Neural progenitor cell (in vitro differentiated cells): ENCODE data around the gene CACFD1. TPM values are rescaled to one million over a fixed set of nuclear protein-coding genes. Genes with fewer than 3 reads are reported as not detected.
"Not testable (repeated sequence)": the region's sequence is repeated elsewhere in the genome, so short reads cannot be mapped to it uniquely, and the experiment has no call there.

ENCODE experiments used
- DNase-seq: peaks from one replicate; pipeline ENCODE4 v3.0.0-alpha.2; 2016; ENCODE audit warnings: low spot score
- H2AFZ ChIP-seq: fragments of 200-600 bp; sonication (generic); replicated peaks from 2 replicates; pipeline ENCODE4 v1.6.1; 2016; ENCODE audit warnings: antibody characterized with exemption
- H3F3A ChIP-seq: fragments of 200-600 bp; sonication (generic); 2 replicates; pipeline ENCODE4 v1.6.1; 2016; ENCODE audit warnings: antibody characterized with exemption, low read depth
- H3K27ac ChIP-seq: fragments of 200-600 bp; sonication (generic); 2 replicates; pipeline ENCODE4 v1.5.1; 2016; ENCODE audit warnings: mild to moderate bottlenecking
- H3K27me3 ChIP-seq: fragments of 200-600 bp; sonication (generic); 2 replicates; pipeline ENCODE4 v1.6.1; 2016; ENCODE audit warnings: mild to moderate bottlenecking, moderate library complexity
- H3K36me3 ChIP-seq: fragments of 200-600 bp; sonication (generic); 2 replicates; pipeline ENCODE4 v1.5.1; 2016
- H3K4me1 ChIP-seq: fragments of 200-600 bp; sonication (generic); 2 replicates; pipeline ENCODE4 v1.6.1; 2016; ENCODE audit warnings: mixed run types
- H3K4me2 ChIP-seq: fragments of 200-600 bp; sonication (generic); 2 replicates; pipeline ENCODE4 v1.6.1; 2016
- H3K4me3 ChIP-seq: fragments of 200-600 bp; sonication (generic); 2 replicates; pipeline ENCODE4 v1.5.1; 2016
- H3K79me2 ChIP-seq: fragments of 200-600 bp; sonication (generic); 2 replicates; pipeline ENCODE4 v1.6.1; 2016; ENCODE audit warnings: low read depth
- H3K9ac ChIP-seq: fragments of 200-600 bp; sonication (generic); 2 replicates; pipeline ENCODE4 v1.6.1; 2016
- H3K9me3 ChIP-seq: fragments of 200-600 bp; sonication (generic); 2 replicates; pipeline ENCODE4 v1.5.1; 2016; ENCODE audit warnings: low read depth
- H4K20me1 ChIP-seq: fragments of 200-600 bp; sonication (generic); 2 replicates; pipeline ENCODE4 v1.6.1; 2016; ENCODE audit warnings: low read depth
- H3K27ac Mint-ChIP-seq: 3 replicates; pipeline ENCODE4 v1.8.0; 2021; ENCODE audit warnings: mixed read lengths
- H3K27me3 Mint-ChIP-seq: 2 replicates; pipeline ENCODE4 v1.8.0; 2022; ENCODE audit warnings: low read depth, mild to moderate bottlenecking, inconsistent platforms, moderate library complexity, mixed read lengths; ENCODE audit not compliant: insufficient read depth
- H3K36me3 Mint-ChIP-seq: 3 replicates; pipeline ENCODE4 v1.8.0; 2021; ENCODE audit warnings: mixed read lengths
- H3K4me1 Mint-ChIP-seq: 3 replicates; pipeline ENCODE4 v1.8.0; 2021; ENCODE audit warnings: mixed read lengths
- H3K4me3 Mint-ChIP-seq: 3 replicates; pipeline ENCODE4 v1.8.0; 2021; ENCODE audit warnings: mild to moderate bottlenecking, moderate library complexity, mixed read lengths
- H3K9me3 Mint-ChIP-seq: 3 replicates; pipeline ENCODE4 v1.8.0; 2020; ENCODE audit warnings: mixed read lengths
- EZH2 ChIP-seq: fragments of 200-600 bp; sonication (generic); IDR thresholded peaks from 2 replicates; pipeline ENCODE4 v1.6.1; 2017; ENCODE audit warnings: antibody characterized with exemption, mild to moderate bottlenecking, moderate library complexity
- EZH2phosphoT487 ChIP-seq: fragments of 200-600 bp; sonication (generic); IDR thresholded peaks from 2 replicates; pipeline ENCODE4 v1.6.1; 2017; ENCODE audit warnings: antibody characterized with exemption
- total RNA-seq: library from RNA; depleted of rRNA; stranded (reverse); fragments of >200 nt; gene quantifications from 2 replicates; pipeline ENCODE4 v1.2.3, GENCODE V29; 2015; ENCODE audit warnings: low replicate concordance
- TF ChIP-seq, protein P1 (sequence below): fragments of 200-600 bp; sonication (generic); IDR thresholded peaks from 2 replicates; pipeline ENCODE4 v1.5.1; 2017; ENCODE audit warnings: antibody characterized with exemption, mild to moderate bottlenecking

The CACFD1 gene
- total RNA-seq, 1 donor from 2014 or later: 15.7 TPM

DNA sequence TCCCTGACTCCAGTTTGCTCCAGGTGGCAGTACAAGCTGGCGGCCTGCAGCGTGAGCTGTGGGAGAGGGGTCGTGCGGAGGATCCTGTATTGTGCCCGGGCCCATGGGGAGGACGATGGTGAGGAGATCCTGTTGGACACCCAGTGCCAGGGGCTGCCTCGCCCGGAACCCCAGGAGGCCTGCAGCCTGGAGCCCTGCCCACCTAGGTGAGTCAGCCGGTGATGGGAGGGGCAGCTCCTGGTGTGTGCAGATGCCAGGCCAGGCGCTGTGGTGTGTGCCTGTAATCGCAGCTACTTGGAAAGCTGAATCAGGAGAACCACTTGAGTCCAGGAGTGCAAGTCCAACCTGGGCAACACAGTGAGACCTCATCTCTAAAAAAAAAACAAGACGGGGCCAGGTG, 10.0 kb upstream of the CACFD1 start:
- H3K36me3 ChIP-seq: no peaks in the 10 kb centered on the region
- no peak overlapping the region for H3K4me2 ChIP-seq
- Mint-ChIP-seq H3K27ac (no peak overlapping the region), H3K9me3 (no peaks in the 10 kb centered on the region), H3K27me3 (peaks cover 7% of the 10 kb centered on the region), H3K4me1 (no peaks in the 10 kb centered on the region), H3K4me3 (no peak overlapping the region), H3K36me3 (no peaks in the 10 kb centered on the region)
- H3K27me3 ChIP-seq: no peaks in the 10 kb centered on the region
- H3F3A ChIP-seq: no peaks in the 10 kb centered on the region
- no peaks in the 10 kb centered on the region for H4K20me1 ChIP-seq
- no peak for DNase-seq
- H3K4me3 ChIP-seq: no peak overlapping the region
- no peaks in the 10 kb centered on the region for H3K9me3 ChIP-seq
- no peaks in the 10 kb centered on the region for H3K4me1 ChIP-seq
- TF ChIP-seq EZH2phosphoT487 (no peak), EZH2 (no peak)
- TF ChIP-seq, protein P1, sequence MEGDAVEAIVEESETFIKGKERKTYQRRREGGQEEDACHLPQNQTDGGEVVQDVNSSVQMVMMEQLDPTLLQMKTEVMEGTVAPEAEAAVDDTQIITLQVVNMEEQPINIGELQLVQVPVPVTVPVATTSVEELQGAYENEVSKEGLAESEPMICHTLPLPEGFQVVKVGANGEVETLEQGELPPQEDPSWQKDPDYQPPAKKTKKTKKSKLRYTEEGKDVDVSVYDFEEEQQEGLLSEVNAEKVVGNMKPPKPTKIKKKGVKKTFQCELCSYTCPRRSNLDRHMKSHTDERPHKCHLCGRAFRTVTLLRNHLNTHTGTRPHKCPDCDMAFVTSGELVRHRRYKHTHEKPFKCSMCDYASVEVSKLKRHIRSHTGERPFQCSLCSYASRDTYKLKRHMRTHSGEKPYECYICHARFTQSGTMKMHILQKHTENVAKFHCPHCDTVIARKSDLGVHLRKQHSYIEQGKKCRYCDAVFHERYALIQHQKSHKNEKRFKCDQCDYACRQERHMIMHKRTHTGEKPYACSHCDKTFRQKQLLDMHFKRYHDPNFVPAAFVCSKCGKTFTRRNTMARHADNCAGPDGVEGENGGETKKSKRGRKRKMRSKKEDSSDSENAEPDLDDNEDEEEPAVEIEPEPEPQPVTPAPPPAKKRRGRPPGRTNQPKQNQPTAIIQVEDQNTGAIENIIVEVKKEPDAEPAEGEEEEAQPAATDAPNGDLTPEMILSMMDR: no peak
- no peak overlapping the region for H3K27ac ChIP-seq
- H3K9ac ChIP-seq: no peak overlapping the region
- H3K79me2 ChIP-seq: no peaks in the 10 kb centered on the region
- H2AFZ ChIP-seq: no peak overlapping the region

DNA sequence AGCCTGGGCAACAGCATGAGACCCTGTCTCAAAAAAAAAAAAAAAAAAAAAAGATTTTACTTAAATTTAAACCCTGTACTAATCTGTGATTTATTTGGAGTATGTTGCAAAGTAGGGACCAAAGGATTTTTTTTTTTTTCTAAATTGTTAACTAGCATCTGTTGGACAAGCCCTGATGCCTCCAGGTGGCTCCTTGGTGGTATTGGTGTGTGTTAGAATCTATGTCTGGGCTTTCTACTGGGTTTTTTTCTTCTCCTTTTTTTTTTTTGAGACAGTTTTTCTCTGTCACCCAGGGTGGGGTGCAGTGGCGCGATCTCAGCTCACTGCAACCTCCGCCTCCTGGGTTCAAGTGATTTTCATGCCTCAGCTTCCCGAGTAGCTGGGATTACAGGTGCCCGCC, 7.9 kb upstream of the CACFD1 start:
- not testable (repeated sequence) for H3K27me3 Mint-ChIP-seq, H2AFZ ChIP-seq, H3K9me3 ChIP-seq, H3F3A ChIP-seq, H3K4me1 ChIP-seq, H3K4me3 Mint-ChIP-seq, H3K9me3 Mint-ChIP-seq, DNase-seq, H3K36me3 ChIP-seq, H3K36me3 Mint-ChIP-seq, H3K4me3 ChIP-seq, H3K27ac ChIP-seq, H3K27ac Mint-ChIP-seq, H4K20me1 ChIP-seq, H3K4me1 Mint-ChIP-seq, H3K9ac ChIP-seq, H3K4me2 ChIP-seq, H3K27me3 ChIP-seq, H3K79me2 ChIP-seq

DNA sequence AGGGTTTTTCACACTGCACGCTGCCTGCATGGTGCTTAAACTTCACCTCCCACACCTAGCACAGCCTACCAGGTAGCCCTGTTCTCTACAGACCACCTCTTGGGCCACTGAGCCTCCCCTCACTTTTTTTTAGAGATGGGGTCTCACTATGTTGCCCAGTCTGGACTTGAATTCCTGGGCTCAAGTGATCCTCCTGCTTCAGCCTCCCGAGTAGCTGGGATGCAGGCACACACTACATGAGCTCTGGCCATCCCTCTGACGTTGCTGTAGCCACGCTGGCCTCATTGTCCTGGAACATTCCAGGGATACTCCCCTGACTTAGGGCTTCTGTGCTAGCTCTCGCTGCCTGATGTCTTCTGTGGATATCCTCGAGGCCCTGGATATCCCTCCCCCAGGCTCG, 7.2 kb upstream of the CACFD1 start:
- Histone ChIP-seq H3K4me2 (no peak overlapping the region), H2AFZ (no peak overlapping the region), H3K36me3 (no peaks in the 10 kb centered on the region), H3K79me2 (no peaks in the 10 kb centered on the region), H3K4me3 (no peak overlapping the region), H3K4me1 (no peaks in the 10 kb centered on the region), H3F3A (no peaks in the 10 kb centered on the region), H3K27me3 (no peaks in the 10 kb centered on the region), H3K9ac (no peak overlapping the region), H3K9me3 (no peaks in the 10 kb centered on the region), H3K27ac (no peak overlapping the region), H4K20me1 (no peaks in the 10 kb centered on the region)
- peaks cover 7% of the 10 kb centered on the region for H3K27me3 Mint-ChIP-seq
- no peak for TF ChIP-seq EZH2
- no peak for TF ChIP-seq EZH2phosphoT487
- TF ChIP-seq, protein P1: no peak
- DNase-seq: no peak
- H3K9me3 Mint-ChIP-seq: no peaks in the 10 kb centered on the region
- H3K4me3 Mint-ChIP-seq: no peak overlapping the region
- H3K36me3 Mint-ChIP-seq: no peaks in the 10 kb centered on the region
- no peaks in the 10 kb centered on the region for H3K4me1 Mint-ChIP-seq
- H3K27ac Mint-ChIP-seq: no peak overlapping the region

DNA sequence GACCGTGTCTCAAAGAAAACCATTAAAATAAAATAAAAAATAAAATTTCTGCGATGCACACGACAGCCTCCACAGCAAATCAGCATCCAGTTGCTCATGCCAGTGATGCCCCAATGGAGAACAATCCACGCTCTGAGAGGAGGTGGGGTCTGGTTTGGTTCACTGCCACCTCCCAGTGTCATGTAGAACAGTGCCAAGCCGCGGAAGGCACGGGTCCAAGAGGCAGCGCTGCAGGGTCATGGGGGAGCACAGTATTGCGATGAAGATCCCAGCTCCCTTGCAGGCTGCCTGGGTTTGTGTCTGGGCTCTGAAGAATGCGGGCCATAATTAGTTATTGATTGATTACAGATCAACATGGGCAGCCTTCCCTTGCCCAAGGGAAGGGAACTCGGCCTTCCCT, 6.1 kb upstream of the CACFD1 start:
- no peaks in the 10 kb centered on the region for H3K4me1 Mint-ChIP-seq
- no peak overlapping the region for H2AFZ ChIP-seq
- no peak overlapping the region for H3K27ac Mint-ChIP-seq

More for the DNA sequence above, 6.1 kb upstream of the CACFD1 start:
- Histone ChIP-seq H3F3A (no peaks in the 10 kb centered on the region), H3K36me3 (no peaks in the 10 kb centered on the region), H3K4me1 (no peaks in the 10 kb centered on the region), H3K4me2 (no peak overlapping the region), H3K27ac (no peak overlapping the region), H3K4me3 (no peak overlapping the region), H3K27me3 (peaks cover 2% of the 10 kb centered on the region), H3K79me2 (no peaks in the 10 kb centered on the region), H3K9me3 (no peaks in the 10 kb centered on the region), H3K9ac (no peak overlapping the region), H4K20me1 (no peaks in the 10 kb centered on the region)
- H3K27me3 Mint-ChIP-seq: peaks cover 2% of the 10 kb centered on the region
- no peak for DNase-seq
- H3K36me3 Mint-ChIP-seq: no peaks in the 10 kb centered on the region
- TF ChIP-seq EZH2 (no peak), EZH2phosphoT487 (no peak)
- TF ChIP-seq, protein P1: no peak
- no peaks in the 10 kb centered on the region for H3K9me3 Mint-ChIP-seq
- no peak overlapping the region for H3K4me3 Mint-ChIP-seq
